Activated CD8-positive, alpha-beta T cell treated with anti-CD3 and anti-CD28 coated beads, Interleukin-2, amount 10 ng/mL, durations not matched to agents 7 days and 5 days (primary cell): ENCODE results near the gene MMP11. TPM values are rescaled to one million over a fixed set of nuclear protein-coding genes. Genes with fewer than 3 reads are reported as not detected.

Source experiments
- ATAC-seq: fragments of 150-1000 bp; cut with Tn5 transposase; one replicate; pipeline ENCODE4 v1.10.0; 2021; ENCODE audit warnings: moderate library complexity
- CTCF ChIA-PET: fragments of 350-600 bp; sonication (Branson Sonifier 250); formaldehyde crosslinking; loops from one replicate; lab custom pipeline; 2021; ENCODE audit warnings: antibody characterized with exemption; lab: Charles Lee
- POLR2A ChIA-PET: fragments of 350-600 bp; sonication (Branson Sonifier 250); formaldehyde crosslinking; loops from one replicate; lab custom pipeline; 2021; ENCODE audit warnings: antibody characterized with exemption; lab: Charles Lee
- DNase-seq: peaks from one replicate; pipeline ENCODE4 v3.0.0-alpha.2; 2020
- H3K27ac Mint-ChIP-seq: one replicate; pipeline ENCODE4 v1.8.0; 2021; ENCODE audit warnings: mild to moderate bottlenecking, mixed read lengths
- H3K27me3 Mint-ChIP-seq: one replicate; pipeline ENCODE4 v1.8.0; 2021; ENCODE audit warnings: low read depth, mixed read lengths
- H3K36me3 Mint-ChIP-seq: one replicate; pipeline ENCODE4 v1.8.0; 2021; ENCODE audit warnings: low read depth, mixed read lengths
- H3K4me1 Mint-ChIP-seq: one replicate; pipeline ENCODE4 v1.8.0; 2021; ENCODE audit warnings: low read depth, mixed read lengths
- H3K4me3 Mint-ChIP-seq: one replicate; pipeline ENCODE4 v1.8.0; 2021; ENCODE audit warnings: mild to moderate bottlenecking, mixed read lengths
- H3K9me3 Mint-ChIP-seq: one replicate; pipeline ENCODE4 v1.8.0; 2022; ENCODE audit warnings: mixed read lengths; ENCODE audit not compliant: insufficient read depth
- total RNA-seq, 2 experiments: library from RNA; stranded (reverse); gene quantifications; one replicate each; pipeline ENCODE4 v1.2.3, GENCODE V29; 2021

Gene MMP11
- total RNA-seq, 2 experiments from 2014 or later = 0.42 to 0.55 TPM

- no peaks in the 10 kb centered on the region for H3K9me3 Mint-ChIP-seq
- H3K27me3 Mint-ChIP-seq = no peaks in the 10 kb centered on the region
- peaks cover 47% of the 10 kb centered on the region for H3K36me3 Mint-ChIP-seq
- peaks cover 48% of the 10 kb centered on the region for H3K4me1 Mint-ChIP-seq
- DNase-seq (no peak), ATAC-seq (no peak)
- ChIA-PET CTCF (no interaction called here), POLR2A (no interaction called here)
- no peak overlapping the region for H3K4me3 Mint-ChIP-seq
- H3K27ac Mint-ChIP-seq = no peak overlapping the region
Measured at GRCh38 chr22:23790819-23791737, 18.4 kb downstream of the MMP11 start.

DNA sequence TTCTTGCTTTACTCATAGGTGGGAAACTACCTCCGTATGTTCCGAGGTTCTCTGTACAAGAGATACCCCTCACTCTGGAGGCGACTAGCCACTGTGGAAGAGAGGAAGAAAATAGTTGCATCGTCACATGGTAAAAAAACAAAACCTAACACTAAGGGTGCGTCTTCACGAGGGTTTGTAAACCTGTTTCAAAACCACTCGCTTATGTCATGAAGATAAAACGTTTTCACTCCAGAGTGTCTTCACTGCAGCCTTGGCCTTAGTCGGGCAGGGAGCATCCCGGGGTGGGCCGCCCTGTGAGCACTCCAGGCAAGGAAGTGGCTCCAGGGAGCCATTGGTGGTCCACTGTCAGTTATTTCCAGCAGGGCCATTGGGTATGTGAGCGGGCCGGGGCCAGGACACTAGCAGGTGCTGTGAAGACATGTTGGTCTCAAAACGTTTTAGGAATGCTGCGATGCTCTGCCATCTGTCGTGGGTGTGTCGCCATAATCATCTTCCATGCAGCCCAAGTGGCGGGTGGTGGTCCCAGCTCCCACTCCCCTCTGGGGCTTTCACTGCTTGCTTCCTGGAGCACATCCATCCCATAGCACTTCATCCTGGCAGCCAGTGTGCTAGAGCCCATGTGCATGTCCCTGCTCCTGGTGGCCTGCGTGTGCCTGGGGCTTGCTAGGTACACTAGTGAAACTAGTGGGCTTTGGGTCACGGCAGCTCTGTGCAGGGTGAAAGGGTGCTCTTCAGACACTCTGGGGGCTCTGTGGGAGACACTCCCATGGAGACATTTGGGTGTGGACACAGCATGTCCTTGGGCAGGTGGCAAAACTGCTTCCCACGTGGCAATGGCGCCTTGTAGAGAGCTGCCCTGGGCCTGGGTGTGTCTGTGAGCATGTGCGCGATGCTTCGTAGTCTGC, 19.3 kb downstream of the MMP11 start:
- Mint-ChIP-seq H3K27ac (peak overlapping the region; percentile 39), H3K36me3 (peaks cover 54% of the 10 kb centered on the region), H3K4me1 (peaks cover 42% of the 10 kb centered on the region), H3K27me3 (no peaks in the 10 kb centered on the region), H3K4me3 (no peak overlapping the region), H3K9me3 (no peaks in the 10 kb centered on the region)
- no peak for DNase-seq
- CTCF ChIA-PET = interaction anchor here (1.3 kb wide), 1 partner anchor 21 kb away, joined by 3 read pairs; no protein-coding TSS in a partner anchor
- POLR2A ChIA-PET = no interaction called here
- no peak for ATAC-seq

DNA sequence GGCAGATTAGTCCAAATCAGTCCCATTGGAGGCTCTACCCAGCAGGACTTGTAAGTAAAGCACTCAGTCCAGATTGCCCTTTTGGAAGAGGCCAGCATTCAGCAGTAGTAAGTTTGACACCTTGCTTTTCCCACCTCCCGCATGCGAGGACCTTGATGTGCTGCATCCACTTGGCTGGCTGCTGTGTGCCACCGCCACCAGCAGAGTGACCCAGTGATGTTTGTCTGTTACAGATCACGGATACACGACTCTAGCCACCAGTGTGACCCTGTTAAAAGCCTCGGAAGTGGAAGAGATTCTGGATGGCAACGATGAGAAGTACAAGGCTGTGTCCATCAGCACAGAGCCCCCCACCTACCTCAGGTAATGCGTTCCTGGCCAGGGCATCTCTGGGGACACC, 20.7 kb downstream of the MMP11 start:
- POLR2A ChIA-PET = no interaction called here

GRCh38 chr22:23796461-23796860, 23.8 kb downstream of the MMP11 start:
- Mint-ChIP-seq H3K36me3 (peaks cover 63% of the 10 kb centered on the region), H3K4me1 (peaks cover 16% of the 10 kb centered on the region), H3K27me3 (no peaks in the 10 kb centered on the region), H3K4me3 (no peak overlapping the region), H3K27ac (no peak overlapping the region), H3K9me3 (no peaks in the 10 kb centered on the region)
- CTCF ChIA-PET = no interaction called here
- no peak for DNase-seq
- POLR2A ChIA-PET = no interaction called here
- ATAC-seq = no peak

More for the DNA sequence above, 20.7 kb downstream of the MMP11 start:
- Mint-ChIP-seq H3K27ac (no peak overlapping the region), H3K36me3 (peaks cover 59% of the 10 kb centered on the region), H3K4me3 (no peak overlapping the region), H3K9me3 (no peaks in the 10 kb centered on the region), H3K4me1 (peaks cover 34% of the 10 kb centered on the region), H3K27me3 (no peaks in the 10 kb centered on the region)
- ATAC-seq (no peak), DNase-seq (no peak)
- CTCF ChIA-PET = interaction anchor here (1.3 kb wide), 1 partner anchor 22 kb away, joined by 3 read pairs; no protein-coding TSS in a partner anchor

DNA sequence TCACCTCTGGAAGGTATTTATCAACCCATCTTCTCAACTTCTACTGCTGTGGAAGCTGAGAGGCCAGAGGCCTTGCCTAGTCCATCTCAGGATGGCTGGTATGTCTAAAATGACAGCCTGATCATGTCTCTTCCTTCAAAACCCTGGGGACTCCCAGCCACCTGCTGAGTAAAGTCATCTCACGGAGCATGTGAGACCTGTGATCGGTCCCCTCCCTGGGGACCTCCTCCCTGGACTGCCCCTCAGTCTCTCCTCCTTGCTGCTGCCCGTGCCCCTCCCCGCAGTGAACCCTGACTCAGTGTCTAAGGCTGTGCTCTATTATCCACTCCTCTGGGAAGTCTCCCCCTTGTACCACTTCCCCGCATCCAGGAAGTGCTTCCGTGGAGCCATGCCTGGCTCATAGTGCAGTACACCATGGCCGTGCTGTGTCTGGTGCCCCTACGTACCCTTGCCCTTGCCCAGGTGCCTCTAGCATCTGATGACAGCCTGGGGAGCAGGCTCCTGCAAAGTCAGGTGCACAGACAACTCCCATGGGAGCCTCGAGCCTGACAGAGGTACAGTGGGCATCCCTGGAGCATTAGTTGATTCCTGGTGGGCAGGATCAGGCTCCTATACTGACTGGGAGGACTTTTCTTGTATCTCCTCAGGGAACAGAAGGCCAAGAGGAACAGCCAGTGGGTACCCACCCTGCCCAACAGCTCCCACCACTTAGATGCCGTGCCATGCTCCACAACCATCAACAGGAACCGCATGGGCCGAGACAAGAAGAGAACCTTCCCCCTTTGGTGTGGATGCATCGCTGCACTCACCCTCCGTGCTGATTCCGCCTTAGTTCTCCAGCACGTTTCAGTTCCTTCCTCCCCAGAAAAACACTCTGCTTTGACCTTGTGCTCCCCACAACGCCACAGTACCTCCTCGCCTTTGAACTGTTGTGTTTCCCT, 27.9 kb downstream of the MMP11 start:
- H3K4me3 Mint-ChIP-seq = no peak overlapping the region
- ATAC-seq (no peak), DNase-seq (no peak)
- H3K27ac Mint-ChIP-seq = no peak overlapping the region
- H3K27me3 Mint-ChIP-seq = no peaks in the 10 kb centered on the region
- CTCF ChIA-PET = no interaction called here
- peaks cover 59% of the 10 kb centered on the region for H3K36me3 Mint-ChIP-seq
- H3K9me3 Mint-ChIP-seq = no peaks in the 10 kb centered on the region
- POLR2A ChIA-PET = no interaction called here
- H3K4me1 Mint-ChIP-seq = no peaks in the 10 kb centered on the region

DNA sequence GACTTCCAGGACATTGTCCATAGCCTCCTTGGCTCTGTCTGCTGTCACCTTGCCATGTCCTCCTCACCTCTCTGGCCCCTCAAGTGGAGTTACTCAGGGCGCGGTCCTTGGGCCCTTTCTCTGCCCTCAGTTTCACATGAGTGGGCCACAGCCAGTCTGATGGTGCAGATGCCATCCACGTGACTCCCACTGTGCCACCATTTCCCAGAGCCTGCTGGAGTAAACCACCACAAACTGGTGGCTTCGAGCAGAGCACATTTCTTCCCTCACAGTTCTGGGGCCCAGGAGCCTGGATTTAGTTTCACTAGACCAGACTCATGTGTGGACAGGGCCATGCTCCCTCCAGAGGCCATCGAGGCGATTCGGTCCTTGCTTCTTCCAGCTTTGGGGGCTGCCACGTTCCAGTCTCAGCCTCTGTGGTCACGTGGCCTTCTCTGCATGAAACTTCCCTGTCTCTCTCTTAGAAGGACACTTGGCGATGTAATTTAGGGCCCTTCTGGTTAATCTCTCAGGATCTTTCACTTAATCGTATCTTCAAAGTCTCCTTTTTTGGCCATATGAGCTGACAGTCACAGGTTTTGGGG, 28.7 kb downstream of the MMP11 start:
- H3K4me3 Mint-ChIP-seq = no peak overlapping the region
- DNase-seq = no peak
- no peaks in the 10 kb centered on the region for H3K9me3 Mint-ChIP-seq
- ATAC-seq = no peak
- H3K4me1 Mint-ChIP-seq = no peaks in the 10 kb centered on the region
- CTCF ChIA-PET = no interaction called here
- POLR2A ChIA-PET = no interaction called here
- peaks cover 60% of the 10 kb centered on the region for H3K36me3 Mint-ChIP-seq
- H3K27ac Mint-ChIP-seq = no peak overlapping the region
- no peaks in the 10 kb centered on the region for H3K27me3 Mint-ChIP-seq

DNA sequence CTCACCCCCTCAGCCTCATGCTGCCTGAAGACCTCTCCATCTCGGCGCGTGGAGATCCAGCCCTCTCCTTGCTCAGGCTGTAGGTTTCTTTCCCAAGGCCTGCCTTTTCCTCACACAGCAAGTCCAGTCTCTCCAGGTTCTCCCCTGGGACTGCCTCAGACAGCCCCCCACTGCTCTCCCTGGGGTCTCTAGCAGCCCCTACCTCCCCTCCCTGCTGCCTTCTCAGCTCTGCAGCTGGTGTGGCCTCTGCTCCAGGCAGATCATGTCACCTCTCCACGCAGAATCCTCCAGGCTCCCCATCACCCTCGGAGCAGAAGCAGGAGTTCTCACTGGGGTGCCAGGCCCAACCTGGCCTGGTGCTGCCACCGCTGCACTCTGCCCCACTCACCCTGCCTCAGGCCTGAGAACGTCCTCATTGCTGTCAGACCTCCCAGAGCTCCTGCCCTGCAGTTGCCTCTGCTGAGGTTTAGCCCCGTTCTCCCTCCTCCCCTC, 29.3 kb downstream of the MMP11 start:
- DNase-seq (no peak), ATAC-seq (no peak)
- no peaks in the 10 kb centered on the region for H3K27me3 Mint-ChIP-seq
- no peak overlapping the region for H3K27ac Mint-ChIP-seq
- ChIA-PET CTCF (no interaction called here), POLR2A (no interaction called here)
- H3K4me1 Mint-ChIP-seq = peaks cover 2% of the 10 kb centered on the region
- H3K9me3 Mint-ChIP-seq = no peaks in the 10 kb centered on the region
- H3K4me3 Mint-ChIP-seq = no peak overlapping the region
- peaks cover 59% of the 10 kb centered on the region for H3K36me3 Mint-ChIP-seq

GRCh38 chr22:23803001-23803819, 30.6 kb downstream of the MMP11 start:
- Mint-ChIP-seq H3K36me3 (peaks cover 59% of the 10 kb centered on the region), H3K4me3 (no peak overlapping the region)

GRCh38 chr22:23804781-23805291, 32.2 kb downstream of the MMP11 start:
- no peak for ATAC-seq
- ChIA-PET POLR2A (no interaction called here), CTCF (no interaction called here)
- Mint-ChIP-seq H3K4me3 (no peak overlapping the region), H3K27me3 (no peaks in the 10 kb centered on the region), H3K9me3 (no peaks in the 10 kb centered on the region), H3K27ac (peak overlapping the region; percentile 30), H3K4me1 (peaks cover 4% of the 10 kb centered on the region), H3K36me3 (peaks cover 54% of the 10 kb centered on the region)
- DNase-seq = no peak

More at GRCh38 chr22:23803001-23803819, 30.6 kb downstream of the MMP11 start:
- no peak for ATAC-seq
- Mint-ChIP-seq H3K27me3 (no peaks in the 10 kb centered on the region), H3K27ac (no peak overlapping the region), H3K4me1 (peaks cover 4% of the 10 kb centered on the region), H3K9me3 (no peaks in the 10 kb centered on the region)
- POLR2A ChIA-PET = no interaction called here
- CTCF ChIA-PET = no interaction called here
- no peak for DNase-seq

DNA sequence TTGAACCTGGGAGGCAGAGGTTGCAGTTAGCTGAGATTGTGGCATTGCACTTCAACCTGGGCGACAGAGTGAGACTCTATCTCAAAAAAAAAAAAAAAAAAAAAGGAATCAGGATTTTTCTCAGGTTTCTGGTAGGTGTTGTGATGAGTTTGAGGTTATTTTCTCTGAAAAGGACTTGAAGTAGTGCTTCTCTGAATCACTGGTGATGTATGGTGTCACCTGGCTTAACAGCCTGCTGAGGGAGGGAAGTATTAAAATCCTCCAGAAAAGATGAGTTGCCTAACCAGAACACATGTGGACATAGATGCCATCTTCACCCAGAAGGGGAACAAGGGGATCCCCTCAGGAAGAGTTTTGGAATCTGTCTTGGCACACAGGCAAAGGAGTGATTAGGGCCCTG, 34.2 kb downstream of the MMP11 start:
- DNase-seq = no peak
- POLR2A ChIA-PET = no interaction called here
- CTCF ChIA-PET = no interaction called here
- Mint-ChIP-seq H3K4me1 (peaks cover 4% of the 10 kb centered on the region), H3K27me3 (no peaks in the 10 kb centered on the region), H3K9me3 (no peaks in the 10 kb centered on the region), H3K36me3 (peaks cover 48% of the 10 kb centered on the region), H3K4me3 (no peak overlapping the region), H3K27ac (no peak overlapping the region)
- no peak for ATAC-seq
